Naive thymus-derived CD8-positive, alpha-beta T cell (primary cell): ENCODE data around the gene DTX2. TPM values are rescaled to one million over a fixed set of nuclear protein-coding genes. Genes with fewer than 3 reads are reported as not detected.
"Not testable (repeated sequence)": the region's sequence is repeated elsewhere in the genome, so short reads cannot be mapped to it uniquely, and the experiment has no call there.

Source experiments
- ATAC-seq, 2 donors: fragments of 150-1000 bp; cut with Tn5 transposase in 1 of 2; sonication (Bioruptor Pico), chemical (Tn5 transposase) in 1 of 2; 1 replicate in 1 of 2; 2 replicates in 1 of 2; pipeline ENCODE4 v1.10.0; 2021; ENCODE audit warnings: mild to moderate bottlenecking in 2 of 2, moderate library complexity in 2 of 2
- POLR2A ChIA-PET: fragments of 350-600 bp; sonication (Branson Sonifier 250); formaldehyde crosslinking; loops from one replicate; lab custom pipeline; 2021; ENCODE audit warnings: antibody characterized with exemption; lab: Charles Lee
- DNase-seq, 10 donors: peaks; one replicate each; pipeline versions ENCODE4 v3.0.0 to v3.0.0-alpha.2; 2020 to 2022
- H3K27ac Mint-ChIP-seq, 10 donors: one replicate each; pipeline ENCODE4 v1.8.0; 2020 to 2022; ENCODE audit warnings: mild to moderate bottlenecking in 10 of 10, mixed read lengths in 10 of 10, moderate library complexity in 4 of 10, inconsistent platforms in 1 of 10
- H3K27me3 Mint-ChIP-seq, 5 donors: one replicate each; pipeline ENCODE4 v1.8.0; 2021 to 2022; ENCODE audit warnings: mixed read lengths in 5 of 5
- H3K36me3 Mint-ChIP-seq, 3 donors: one replicate each; pipeline ENCODE4 v1.8.0; 2020 to 2022; ENCODE audit warnings: mixed read lengths in 3 of 3, mild to moderate bottlenecking in 2 of 3, inconsistent platforms in 1 of 3
- H3K4me1 Mint-ChIP-seq, 4 donors: one replicate each; pipeline ENCODE4 v1.8.0; 2021 to 2022; ENCODE audit warnings: mixed read lengths in 4 of 4
- H3K4me3 Mint-ChIP-seq, 10 donors: one replicate each; pipeline ENCODE4 v1.8.0; 2020 to 2022; ENCODE audit warnings: mild to moderate bottlenecking in 10 of 10, mixed read lengths in 10 of 10, moderate library complexity in 6 of 10, inconsistent platforms in 1 of 10
- H3K9me3 Mint-ChIP-seq, 9 donors: one replicate each; pipeline ENCODE4 v1.8.0; 2020 to 2022; ENCODE audit warnings: mixed read lengths in 9 of 9, mild to moderate bottlenecking in 3 of 9, inconsistent platforms in 1 of 9, moderate library complexity in 1 of 9
- polyA plus RNA-seq, 3 donors: library from polyadenylated mRNA; unstranded; fragments of 300-500 nt; fragmentation: Illumina TruSeq; gene quantifications; one replicate each; pipeline ENCODE4 v1.2.3, GENCODE V29; 2021
- total RNA-seq, 8 experiments: library from RNA in 2 of 8; stranded (reverse) in 2 of 8; gene quantifications; one replicate each; pipeline ENCODE4 v1.2.3 and lab custom pipeline; 2021 to 2026

DTX2 gene
- total RNA-seq (10 to 100 TPM; 39.0 to 43.7 TPM), polyA plus RNA-seq (10 to 100 TPM in 2 of 3 donors, 1 to 10 TPM in 1; 6.6 to 13.5 (median 12.7) TPM), total RNA-seq (lab: John Stamatoyannopoulos, UW) (5.9 to 10.6 (median 8.3) reads per million in 6 experiments)

GRCh38 chr7:76461464-76462101 lies at the start of gene DTX2:
DTX2 (plus strand) TSS chr7:76461709; CDS start chr7:76480510, 18,801 bp downstream.
- not testable (repeated sequence) for H3K27me3 Mint-ChIP-seq
- peaks cover 4 to 14% (median 7%) of the 10 kb centered on the region in 4 donors for H3K4me1 Mint-ChIP-seq

GRCh38 chr7:76412249-76412648 lies 49.3 kb upstream of the DTX2 start:
- POLR2A ChIA-PET, result no interaction called here
- no peak for ATAC-seq
- Mint-ChIP-seq H3K4me3 (no peak overlapping the region), H3K4me1 (peaks cover 0 to 4% (median 0%) of the 10 kb centered on the region in 4 donors), H3K27me3 (no peaks in the 10 kb centered on the region), H3K36me3 (peaks cover 0 to 2% (median 0%) of the 10 kb centered on the region in 3 donors), H3K9me3 (no peaks in the 10 kb centered on the region), H3K27ac (no peak overlapping the region)
- DNase-seq, result no peak

More at GRCh38 chr7:76461464-76462101, at the start of gene DTX2:
- DNase-seq (peak; percentile 32 to 83 (median 55)), ATAC-seq (peak; percentile 96 to 97)
- POLR2A ChIA-PET, H3K36me3 Mint-ChIP-seq, H3K9me3 Mint-ChIP-seq: not testable (repeated sequence)
- Mint-ChIP-seq H3K4me3 (peak within 1 kb of the TSS in 9 of 10 donors; percentile 28 to 82 (median 54)), H3K27ac (peak within 1 kb of the TSS in 1 of 10 donors; percentile 60)

- ATAC-seq, H3K36me3 Mint-ChIP-seq, H3K27ac Mint-ChIP-seq, H3K4me3 Mint-ChIP-seq, H3K4me1 Mint-ChIP-seq, DNase-seq, H3K27me3 Mint-ChIP-seq, H3K9me3 Mint-ChIP-seq, POLR2A ChIA-PET: not testable (repeated sequence)
Observed at GRCh38 chr7:76417654-76418310, 43.7 kb upstream of the DTX2 start.

GRCh38 chr7:76421097-76421496 lies 40.4 kb upstream of the DTX2 start:
- ATAC-seq, H3K36me3 Mint-ChIP-seq, H3K27me3 Mint-ChIP-seq, POLR2A ChIA-PET, DNase-seq, H3K27ac Mint-ChIP-seq, H3K4me3 Mint-ChIP-seq, H3K4me1 Mint-ChIP-seq, H3K9me3 Mint-ChIP-seq: not testable (repeated sequence)

GRCh38 chr7:76423666-76424412 lies 37.7 kb upstream of the DTX2 start:
- POLR2A ChIA-PET, result no interaction called here
- H3K9me3 Mint-ChIP-seq, result no peaks in the 10 kb centered on the region
- H3K27ac Mint-ChIP-seq, result no peak overlapping the region
- no peak overlapping the region for H3K4me3 Mint-ChIP-seq
- H3K4me1 Mint-ChIP-seq, result peaks cover 0 to 9% (median 5%) of the 10 kb centered on the region in 4 donors
- DNase-seq, result no peak
- ATAC-seq, result no peak
- H3K36me3 Mint-ChIP-seq, result no peaks in the 10 kb centered on the region
- H3K27me3 Mint-ChIP-seq, result peaks cover 0 to 3% (median 0%) of the 10 kb centered on the region in 5 donors

- Mint-ChIP-seq H3K36me3 (no peaks in the 10 kb centered on the region), H3K4me1 (peaks cover 0 to 7% (median 5%) of the 10 kb centered on the region in 4 donors), H3K27ac (peak within 1 kb of the TSS in 1 of 10 donors; percentile 24), H3K9me3 (no peaks in the 10 kb centered on the region), H3K4me3 (no peak within 1 kb of the TSS), H3K27me3 (peaks cover 0 to 3% (median 0%) of the 10 kb centered on the region in 5 donors)
- no peak for ATAC-seq
- POLR2A ChIA-PET, result no interaction called here
- no peak for DNase-seq
Observed at GRCh38 chr7:76424413-76425111, 36.9 kb upstream of the DTX2 start, which contains the start of gene ZP3. ZP3 (plus strand) TSS chr7:76424950; CDS start chr7:76424965, 15 bp downstream.

- H3K36me3 Mint-ChIP-seq, result no peaks in the 10 kb centered on the region
- peaks cover 0 to 3% (median 0%) of the 10 kb centered on the region in 5 donors for H3K27me3 Mint-ChIP-seq
- peaks cover 0 to 6% (median 4%) of the 10 kb centered on the region in 4 donors for H3K4me1 Mint-ChIP-seq
- no peak for DNase-seq
- no peak for ATAC-seq
- peak overlapping the region in 1 of 10 donors; percentile 24 for H3K27ac Mint-ChIP-seq
- no peaks in the 10 kb centered on the region for H3K9me3 Mint-ChIP-seq
- POLR2A ChIA-PET, result no interaction called here
- no peak overlapping the region for H3K4me3 Mint-ChIP-seq
Observed at GRCh38 chr7:76425156-76425555, 36.4 kb upstream of the DTX2 start.

GRCh38 chr7:76425558-76425957 lies 36.0 kb upstream of the DTX2 start:
- H3K9me3 Mint-ChIP-seq, H3K27me3 Mint-ChIP-seq, POLR2A ChIA-PET, H3K27ac Mint-ChIP-seq, DNase-seq, ATAC-seq, H3K36me3 Mint-ChIP-seq, H3K4me1 Mint-ChIP-seq, H3K4me3 Mint-ChIP-seq: not testable (repeated sequence)

- Mint-ChIP-seq H3K27ac (no peak overlapping the region), H3K9me3 (no peaks in the 10 kb centered on the region), H3K4me3 (no peak overlapping the region), H3K36me3 (peaks cover 0 to 3% (median 2%) of the 10 kb centered on the region in 3 donors), H3K4me1 (peaks cover 0 to 6% (median 3%) of the 10 kb centered on the region in 4 donors), H3K27me3 (peaks cover 0 to 3% (median 0%) of the 10 kb centered on the region in 5 donors)
- ATAC-seq, result no peak
- DNase-seq, result no peak
- POLR2A ChIA-PET, result interaction anchor here (0.6 kb wide), 1 partner anchor 33 kb away, joined by 4 read pairs; no protein-coding TSS in a partner anchor
Observed at GRCh38 chr7:76426246-76426645, 35.3 kb upstream of the DTX2 start.

- peaks cover 0 to 6% (median 3%) of the 10 kb centered on the region in 4 donors for H3K4me1 Mint-ChIP-seq
- ATAC-seq (no peak), DNase-seq (no peak)
- peaks cover 0 to 3% (median 0%) of the 10 kb centered on the region in 5 donors for H3K27me3 Mint-ChIP-seq
- H3K36me3 Mint-ChIP-seq, result peaks cover 0 to 3% (median 2%) of the 10 kb centered on the region in 3 donors
- peak overlapping the region in 1 of 10 donors; percentile 34 for H3K27ac Mint-ChIP-seq
- no peaks in the 10 kb centered on the region for H3K9me3 Mint-ChIP-seq
- POLR2A ChIA-PET, result no interaction called here
- no peak overlapping the region for H3K4me3 Mint-ChIP-seq
Observed at GRCh38 chr7:76427635-76428034, 33.9 kb upstream of the DTX2 start.

- Mint-ChIP-seq H3K36me3 (peaks cover 0 to 3% (median 2%) of the 10 kb centered on the region in 3 donors), H3K9me3 (no peaks in the 10 kb centered on the region), H3K4me1 (peaks cover 0 to 6% (median 3%) of the 10 kb centered on the region in 4 donors), H3K4me3 (no peak overlapping the region), H3K27ac (peak overlapping the region in 2 of 10 donors; percentile 66), H3K27me3 (peaks cover 0 to 3% (median 0%) of the 10 kb centered on the region in 5 donors)
- no peak for ATAC-seq
- no peak for DNase-seq
- POLR2A ChIA-PET, result no interaction called here
Observed at GRCh38 chr7:76428149-76428823, 33.2 kb upstream of the DTX2 start.
